Natural killer cell treated with Interleukin-12 subunit alpha and Interleukin-12 subunit beta and Interleukin-15 and Interleukin-18, amount 100 ng/mL, for 72 hours (primary cell): ENCODE measurements around the gene RHOF. TPM values are rescaled to one million over a fixed set of nuclear protein-coding genes. Genes with fewer than 3 reads are reported as not detected.
A peak's percentile ranks its signal among the peaks of the same experiment; 100 is the strongest.

Experiments used
- ATAC-seq, 2 donors: fragments of 150-1000 bp; cut with Tn5 transposase in 1 of 2; sonication (Bioruptor Pico), chemical (Tn5 transposase) in 1 of 2; 2 replicates each; pipeline ENCODE4 v1.10.0; 2021
- DNase-seq: peaks from one replicate; pipeline ENCODE4 v3.0.0; 2022; ENCODE audit warnings: low spot score
- H3K27ac Mint-ChIP-seq, 2 donors: 1 replicate in 1 of 2; 2 replicates in 1 of 2; pipeline ENCODE4 v1.8.0; 2022; ENCODE audit warnings: mixed read lengths in 2 of 2, mild to moderate bottlenecking in 1 of 2, moderate library complexity in 1 of 2
- H3K27me3 Mint-ChIP-seq, 2 donors: 1 replicate in 1 of 2; 2 replicates in 1 of 2; pipeline ENCODE4 v1.8.0; 2022; ENCODE audit warnings: mixed read lengths in 2 of 2
- H3K36me3 Mint-ChIP-seq: one replicate; pipeline ENCODE4 v1.8.0; 2022; ENCODE audit warnings: mixed read lengths
- H3K4me1 Mint-ChIP-seq, 2 donors: 1 replicate in 1 of 2; 2 replicates in 1 of 2; pipeline ENCODE4 v1.8.0; 2022; ENCODE audit warnings: low read depth in 2 of 2, mixed read lengths in 2 of 2, mild to moderate bottlenecking in 1 of 2
- H3K4me3 Mint-ChIP-seq: one replicate; pipeline ENCODE4 v1.8.0; 2022; ENCODE audit warnings: mixed read lengths
- H3K9me3 Mint-ChIP-seq: 2 replicates; pipeline ENCODE4 v1.8.0; 2022; ENCODE audit warnings: mixed read lengths
- total RNA-seq, 2 donors: library from RNA; stranded (reverse); gene quantifications; one replicate each; pipeline ENCODE4 v1.2.3, GENCODE V29; 2022

RHOF gene
- 10 to 100 TPM; 76.1 to 78.0 TPM for total RNA-seq

GRCh38 chr12:121793440-121793837, at the start of gene RHOF:
RHOF (minus strand) TSS chr12:121793688; CDS start chr12:121793633, 55 bp downstream.
- H3K9me3 Mint-ChIP-seq = no peaks in the 10 kb centered on the region
- no peaks in the 10 kb centered on the region for H3K27me3 Mint-ChIP-seq
- ATAC-seq (peak; percentile 44 to 66), DNase-seq (peak; percentile 79)
- no peaks in the 10 kb centered on the region for H3K36me3 Mint-ChIP-seq
- H3K4me3 Mint-ChIP-seq = peak within 1 kb of the TSS; percentile 87
- H3K27ac Mint-ChIP-seq = peak within 1 kb of the TSS; percentile 95 to 99
- H3K4me1 Mint-ChIP-seq = peaks cover 56 to 57% of the 10 kb centered on the region in 2 donors

- Mint-ChIP-seq H3K9me3 (no peaks in the 10 kb centered on the region), H3K4me1 (peaks cover 0 to 16% of the 10 kb centered on the region in 2 donors), H3K4me3 (peak overlapping the region; percentile 89), H3K27ac (peak overlapping the region; percentile 52 to 86), H3K27me3 (no peaks in the 10 kb centered on the region), H3K36me3 (no peaks in the 10 kb centered on the region)
- DNase-seq = no peak
- no peak for ATAC-seq
Measured at GRCh38 chr12:121839993-121840761, 46.7 kb upstream of the RHOF start.

- H3K36me3 Mint-ChIP-seq = no peaks in the 10 kb centered on the region
- H3K27me3 Mint-ChIP-seq = no peaks in the 10 kb centered on the region
- H3K4me1 Mint-ChIP-seq = peaks cover 0 to 16% of the 10 kb centered on the region in 2 donors
- peak; percentile 99 for DNase-seq
- H3K9me3 Mint-ChIP-seq = no peaks in the 10 kb centered on the region
- peak; percentile 99 for ATAC-seq
- peak overlapping the region; percentile 52 to 86 for H3K27ac Mint-ChIP-seq
- H3K4me3 Mint-ChIP-seq = peak overlapping the region; percentile 89
Measured at GRCh38 chr12:121839106-121839992, 45.9 kb upstream of the RHOF start.

- no peak for DNase-seq
- H3K27me3 Mint-ChIP-seq = no peaks in the 10 kb centered on the region
Measured at GRCh38 chr12:121838126-121838525, 44.6 kb upstream of the RHOF start.

GRCh38 chr12:121837680-121838079, 44.2 kb upstream of the RHOF start:
- Mint-ChIP-seq H3K36me3 (no peaks in the 10 kb centered on the region), H3K27ac (no peak overlapping the region), H3K27me3 (no peaks in the 10 kb centered on the region), H3K9me3 (no peaks in the 10 kb centered on the region), H3K4me1 (peaks cover 0 to 16% of the 10 kb centered on the region in 2 donors), H3K4me3 (no peak overlapping the region)
- no peak for ATAC-seq
- DNase-seq = no peak

More at GRCh38 chr12:121838126-121838525, 44.6 kb upstream of the RHOF start:
- H3K4me3 Mint-ChIP-seq = no peak overlapping the region
- no peak overlapping the region for H3K27ac Mint-ChIP-seq
- no peaks in the 10 kb centered on the region for H3K36me3 Mint-ChIP-seq
- H3K4me1 Mint-ChIP-seq = peaks cover 0 to 16% of the 10 kb centered on the region in 2 donors
- no peak for ATAC-seq
- H3K9me3 Mint-ChIP-seq = no peaks in the 10 kb centered on the region

GRCh38 chr12:121831571-121832245, 38.2 kb upstream of the RHOF start:
- H3K27ac Mint-ChIP-seq = peak overlapping the region in 1 of 2 donors; percentile 21
- H3K4me1 Mint-ChIP-seq = peaks cover 4% of the 10 kb centered on the region in 2 donors
- peaks cover 15% of the 10 kb centered on the region for H3K36me3 Mint-ChIP-seq
- no peaks in the 10 kb centered on the region for H3K9me3 Mint-ChIP-seq
- DNase-seq (no peak), ATAC-seq (no peak)
- H3K4me3 Mint-ChIP-seq = no peak overlapping the region
- H3K27me3 Mint-ChIP-seq = no peaks in the 10 kb centered on the region

GRCh38 chr12:121830588-121831265, 37.2 kb upstream of the RHOF start:
- DNase-seq (no peak), ATAC-seq (no peak)
- Mint-ChIP-seq H3K27ac (no peak overlapping the region), H3K36me3 (peaks cover 22% of the 10 kb centered on the region), H3K27me3 (no peaks in the 10 kb centered on the region), H3K4me3 (no peak overlapping the region), H3K9me3 (no peaks in the 10 kb centered on the region), H3K4me1 (peaks cover 9 to 11% of the 10 kb centered on the region in 2 donors)

GRCh38 chr12:121830134-121830533, 36.6 kb upstream of the RHOF start:
- Mint-ChIP-seq H3K4me3 (no peak overlapping the region), H3K9me3 (no peaks in the 10 kb centered on the region), H3K27me3 (no peaks in the 10 kb centered on the region), H3K4me1 (peaks cover 9 to 11% of the 10 kb centered on the region in 2 donors), H3K27ac (no peak overlapping the region), H3K36me3 (peaks cover 22% of the 10 kb centered on the region)
- no peak for DNase-seq
- peak in 1 of 2 donors; percentile 21 for ATAC-seq

- no peaks in the 10 kb centered on the region for H3K9me3 Mint-ChIP-seq
- DNase-seq (no peak), ATAC-seq (no peak)
- H3K36me3 Mint-ChIP-seq = peaks cover 22% of the 10 kb centered on the region
- H3K4me3 Mint-ChIP-seq = no peak overlapping the region
- no peaks in the 10 kb centered on the region for H3K27me3 Mint-ChIP-seq
- peak overlapping the region in 1 of 2 donors; percentile 65 for H3K27ac Mint-ChIP-seq
- H3K4me1 Mint-ChIP-seq = peaks cover 9 to 11% of the 10 kb centered on the region in 2 donors
Measured at GRCh38 chr12:121829250-121829918, 35.9 kb upstream of the RHOF start.

GRCh38 chr12:121828826-121829225, 35.3 kb upstream of the RHOF start:
- Mint-ChIP-seq H3K27me3 (no peaks in the 10 kb centered on the region), H3K36me3 (peaks cover 22% of the 10 kb centered on the region), H3K27ac (peak overlapping the region in 1 of 2 donors; percentile 65), H3K4me1 (peaks cover 9 to 11% of the 10 kb centered on the region in 2 donors), H3K4me3 (no peak overlapping the region), H3K9me3 (no peaks in the 10 kb centered on the region)
- ATAC-seq (no peak), DNase-seq (no peak)

- Mint-ChIP-seq H3K27ac (peak overlapping the region in 1 of 2 donors; percentile 65), H3K4me3 (no peak overlapping the region), H3K4me1 (peaks cover 9 to 11% of the 10 kb centered on the region in 2 donors), H3K9me3 (no peaks in the 10 kb centered on the region), H3K27me3 (no peaks in the 10 kb centered on the region), H3K36me3 (peaks cover 22% of the 10 kb centered on the region)
- ATAC-seq (no peak), DNase-seq (no peak)
Measured at GRCh38 chr12:121828306-121828705, 34.8 kb upstream of the RHOF start.

- H3K9me3 Mint-ChIP-seq = no peaks in the 10 kb centered on the region
- peaks cover 9 to 11% of the 10 kb centered on the region in 2 donors for H3K4me1 Mint-ChIP-seq
- H3K4me3 Mint-ChIP-seq = no peak overlapping the region
- H3K27me3 Mint-ChIP-seq = no peaks in the 10 kb centered on the region
- no peak overlapping the region for H3K27ac Mint-ChIP-seq
- ATAC-seq (peak in 1 of 2 donors; percentile 22), DNase-seq (no peak)
- peaks cover 22% of the 10 kb centered on the region for H3K36me3 Mint-ChIP-seq
Measured at GRCh38 chr12:121827351-121828099, 34.0 kb upstream of the RHOF start.
